Endothelial cell of umbilical vein (primary cell): ENCODE results near the gene ARGLU1. TPM values are rescaled to one million over a fixed set of nuclear protein-coding genes. Genes with fewer than 3 reads are reported as not detected.

Experiments
- BruUV-seq: library from RNA; stranded (reverse); fragments of 400-500 nt; replicated peaks from 2 replicates; lab custom pipeline; 2021; lab: Mats Ljungman, UMichigan
- CTCF ChIA-PET: fragments of 300-600, 350-600 bp; sonication (Branson Sonifier 250); formaldehyde crosslinking; loops from one replicate; lab custom pipeline; 2021; ENCODE audit warnings: antibody characterized with exemption, inconsistent platforms; lab: Charles Lee
- POLR2A ChIA-PET: fragments of 300-600, 350-600 bp; sonication (Branson Sonifier 250); formaldehyde crosslinking; loops from one replicate; lab custom pipeline; 2021; ENCODE audit warnings: antibody characterized with exemption, inconsistent platforms; lab: Charles Lee
- DNase-seq: peaks from one replicate; pipeline ENCODE4 v3.0.0-alpha.2; 2011; ENCODE audit warnings: low read depth, low spot score
- FAIRE-seq: peaks from 2 replicates; lab custom pipeline; 2011; peaks lifted over from hg19 to GRCh38; lab: Jason Lieb, UNC
- H2AFZ ChIP-seq: 2 replicates; pipeline ENCODE4 v1.6.0; 2012; ENCODE audit warnings: low read depth, low read length, control low read depth, inconsistent platforms
- H3K27ac ChIP-seq: 2 replicates; pipeline ENCODE4 v1.5.1; 2011; ENCODE audit warnings: low read depth, mild to moderate bottlenecking, control low read depth, low read length, moderate library complexity; ENCODE audit not compliant: insufficient read depth
- H3K27me3 ChIP-seq, 2 experiments: 2 replicates each; pipeline versions ENCODE4 v1.6.0 to v1.6.1; 2011; ENCODE audit warnings: low read length in 2 of 2, mixed read lengths in 1 of 2; ENCODE audit not compliant: control insufficient read depth in 2 of 2, insufficient read depth in 2 of 2
- H3K36me3 ChIP-seq, 2 experiments: 2 replicates in 1 of 2; 3 replicates in 1 of 2; pipeline ENCODE4 v1.5.1; 2011; ENCODE audit warnings: low read length in 2 of 2, mild to moderate bottlenecking in 1 of 2, moderate library complexity in 1 of 2; ENCODE audit not compliant: control insufficient read depth in 2 of 2, insufficient read depth in 2 of 2; ENCODE audit errors: extremely low read depth in 1 of 2
- H3K4me1 ChIP-seq: 3 replicates; pipeline ENCODE4 v1.5.1; 2011; ENCODE audit warnings: mild to moderate bottlenecking, low read length; ENCODE audit not compliant: control insufficient read depth, insufficient read depth; ENCODE audit errors: extremely low read depth
- H3K4me2 ChIP-seq: 2 replicates; pipeline ENCODE4 v1.6.1; 2011; ENCODE audit warnings: low read length, control low read depth, mixed read lengths; ENCODE audit not compliant: insufficient read depth
- H3K4me3 ChIP-seq, 3 experiments: fragments of 200-600 bp in 1 of 3; sonication (generic), shearing (Covaris generic) in 1 of 3; replicated peaks in 1 of 3; 2 replicates each; pipeline ENCODE4 v1.5.1; 2011 to 2016; ENCODE audit warnings: control low read depth in 3 of 3, low read length in 3 of 3, mild to moderate bottlenecking in 2 of 3, inconsistent platforms in 1 of 3, low read depth in 1 of 3, moderate library complexity in 1 of 3; ENCODE audit not compliant: insufficient read depth in 1 of 3
- H3K79me2 ChIP-seq: 2 replicates; pipeline ENCODE4 v1.6.0; 2012; ENCODE audit warnings: low read length, inconsistent platforms; ENCODE audit not compliant: control insufficient read depth, insufficient read depth
- H3K9ac ChIP-seq: replicated peaks from 2 replicates; pipeline ENCODE3; 2011; ENCODE audit warnings: low read length, control low read depth; ENCODE audit not compliant: insufficient read depth; ENCODE audit errors: extremely low read depth
- H3K9me1 ChIP-seq: replicated peaks from 3 replicates; pipeline ENCODE4 v1.6.0; 2011; ENCODE audit warnings: mild to moderate bottlenecking, low read length; ENCODE audit not compliant: control insufficient read depth, insufficient read depth; ENCODE audit errors: extremely low read depth
- H3K9me3 ChIP-seq: replicated peaks from 2 replicates; pipeline ENCODE4 v1.5.1; 2012; ENCODE audit warnings: low read length, inconsistent platforms; ENCODE audit not compliant: control insufficient read depth, insufficient read depth
- H4K20me1 ChIP-seq: replicated peaks from 2 replicates; pipeline ENCODE3; 2011; ENCODE audit warnings: mild to moderate bottlenecking, low read length; ENCODE audit not compliant: control insufficient read depth, insufficient read depth; ENCODE audit errors: extremely low read depth
- EZH2 ChIP-seq: IDR thresholded peaks from 2 replicates; pipeline ENCODE4 v1.6.1; 2012; ENCODE audit warnings: borderline replicate concordance, low read depth, mild to moderate bottlenecking, moderate library complexity, low read length, inconsistent platforms; ENCODE audit not compliant: severe bottlenecking
- FOS ChIP-seq: IDR thresholded peaks from 2 replicates; pipeline ENCODE4 v1.6.1; 2011; ENCODE audit warnings: mild to moderate bottlenecking, low read length, moderate library complexity, borderline replicate concordance; ENCODE audit not compliant: insufficient read depth
- GATA2 ChIP-seq: IDR thresholded peaks from 2 replicates; pipeline ENCODE4 v1.7.0; 2011; ENCODE audit warnings: low read depth, mild to moderate bottlenecking, moderate library complexity, mixed read lengths, low read length; ENCODE audit not compliant: insufficient read length, insufficient read depth
- JUN ChIP-seq: IDR thresholded peaks from 2 replicates; pipeline ENCODE4 v1.6.1; 2011; ENCODE audit warnings: borderline replicate concordance, low read depth; ENCODE audit not compliant: insufficient read length, insufficient read depth
- MYC ChIP-seq: IDR thresholded peaks from one replicate; pipeline ENCODE4 v1.6.1; 2011; ENCODE audit warnings: mild to moderate bottlenecking, low read depth, low read length
- POLR2A ChIP-seq: IDR thresholded peaks from 2 replicates; pipeline ENCODE4 v1.6.1; 2012; ENCODE audit warnings: low read depth, mild to moderate bottlenecking, control low read depth, low read length
- POLR2AphosphoS5 ChIP-seq: IDR thresholded peaks from 2 replicates; pipeline ENCODE4 v1.6.1; 2012; ENCODE audit warnings: low read depth, mild to moderate bottlenecking, control low read depth, low read length, moderate library complexity; ENCODE audit not compliant: insufficient read depth
- dilution Hi-C: fragments of 300-500 bp; cut with MboI; formaldehyde crosslinking; loops from one replicate; pipeline ENCODE4 v1.15.0; 2019; ENCODE audit warnings: low sequenced_read_pairs; ENCODE audit not compliant: extremely low pct_ligation_motif_present
- intact Hi-C: fragments of 100-400 bp; cut with micrococcal nuclease; formaldehyde crosslinking; loops from one replicate; pipeline ENCODE4 v1.10.0; 2022
- polyA plus RNA-seq, 4 experiments: library from polyadenylated mRNA; depleted of rRNA in 3 of 4; stranded (reverse) in 3 of 4; unstranded in 1 of 4; fragments of >200 nt; gene quantifications; 2 replicates each; pipeline versions ENCODE4 v1.2.1 to v1.2.3, GENCODE V29; 2011 to 2012; ENCODE audit warnings: missing spikeins in 1 of 4
- total RNA-seq: library from RNA; stranded (reverse); gene quantifications from 2 replicates; pipeline ENCODE4 v1.2.3, GENCODE V29; 2021
- TF ChIP-seq, protein P1 (sequence below), 2 donors: IDR thresholded peaks; 1 replicate in 1 of 2; 2 replicates in 1 of 2; pipeline ENCODE4 v1.5.1; 2011; ENCODE audit warnings: low read length in 2 of 2, mild to moderate bottlenecking in 2 of 2, moderate library complexity in 2 of 2, control low read depth in 1 of 2, inconsistent platforms in 1 of 2, low read depth in 1 of 2; ENCODE audit not compliant: insufficient read depth in 1 of 2; ENCODE audit errors: extremely low read depth in 1 of 2
- TF ChIP-seq, protein P2 (sequence below): IDR thresholded peaks from 2 replicates; pipeline ENCODE4 v1.6.1; 2011; ENCODE audit not compliant: insufficient read depth, insufficient read length

Gene ARGLU1
- total and polyA plus RNA-seq, 2 donors (not counting 3 experiments of a cell fraction or from before 2014, with no cell fraction given), result 44.4 to 111 TPM

DNA sequence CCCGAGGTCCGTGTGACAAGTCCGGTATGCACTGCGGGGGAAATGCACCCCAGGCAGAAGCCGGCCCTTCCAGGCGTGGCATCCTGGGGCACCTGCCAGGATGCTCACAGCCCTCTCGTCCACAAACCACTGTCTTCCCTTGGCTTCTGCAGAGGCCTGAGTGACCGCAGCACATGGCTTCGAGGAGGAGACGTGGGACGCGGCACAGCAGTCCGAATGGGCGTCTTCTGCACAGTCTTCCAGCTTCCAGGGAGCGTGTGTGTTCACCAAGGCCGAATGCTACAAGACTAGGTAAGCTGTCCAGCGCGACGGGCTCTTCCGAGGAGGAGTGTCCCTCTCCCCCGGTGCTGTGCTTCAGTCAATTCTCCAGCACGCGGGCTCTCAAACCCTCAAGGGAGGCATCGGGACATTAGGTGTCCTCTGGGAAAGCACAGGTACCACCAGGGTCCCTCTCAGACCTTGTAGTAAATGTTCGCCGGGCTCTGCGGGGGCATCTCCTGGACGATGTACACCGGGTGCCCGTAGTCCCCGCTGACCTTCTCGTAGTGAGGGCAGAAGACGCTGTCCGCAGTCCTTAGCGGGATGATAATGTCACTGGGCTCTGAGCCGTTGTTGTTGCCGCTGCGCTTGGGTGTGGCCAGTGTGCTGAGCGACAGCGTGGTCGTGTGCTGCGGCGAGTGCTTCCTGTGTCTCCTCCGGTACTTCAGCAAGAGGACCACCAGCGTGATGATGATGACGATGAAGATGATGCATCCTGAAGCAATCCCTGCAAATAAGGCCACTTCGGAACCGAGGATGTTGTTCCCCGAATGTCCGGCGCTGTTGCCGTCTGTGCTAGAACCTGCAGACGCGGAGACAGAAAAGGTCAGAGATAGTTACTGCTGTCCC is 75.1 kb downstream of the ARGLU1 start:
- intact Hi-C loops, result loop anchor here (10.0 kb wide), 2 partner anchors 378 to 408 kb away; no protein-coding TSS in a partner anchor
- ChIA-PET POLR2A (no interaction called here), CTCF (no interaction called here)
- BruUV-seq, result no TSS peak
- Histone ChIP-seq H3K79me2 (no peaks in the 10 kb centered on the region), H3K9me3 (no peaks in the 10 kb centered on the region), H3K9ac (no peak overlapping the region), H4K20me1 (no peaks in the 10 kb centered on the region), H3K4me3 (no peak overlapping the region), H3K9me1 (no peaks in the 10 kb centered on the region), H3K4me2 (no peak overlapping the region), H2AFZ (no peak overlapping the region), H3K4me1 (peaks cover 32% of the 10 kb centered on the region), H3K27me3 (no peaks in the 10 kb centered on the region), H3K36me3 (peaks cover 22 to 27% of the 10 kb centered on the region in 2 experiments), H3K27ac (no peak overlapping the region)
- TF ChIP-seq FOS, result no peak
- no peak for TF ChIP-seq EZH2
- TF ChIP-seq MYC, result no peak
- TF ChIP-seq GATA2, result no peak
- TF ChIP-seq, protein P1, sequence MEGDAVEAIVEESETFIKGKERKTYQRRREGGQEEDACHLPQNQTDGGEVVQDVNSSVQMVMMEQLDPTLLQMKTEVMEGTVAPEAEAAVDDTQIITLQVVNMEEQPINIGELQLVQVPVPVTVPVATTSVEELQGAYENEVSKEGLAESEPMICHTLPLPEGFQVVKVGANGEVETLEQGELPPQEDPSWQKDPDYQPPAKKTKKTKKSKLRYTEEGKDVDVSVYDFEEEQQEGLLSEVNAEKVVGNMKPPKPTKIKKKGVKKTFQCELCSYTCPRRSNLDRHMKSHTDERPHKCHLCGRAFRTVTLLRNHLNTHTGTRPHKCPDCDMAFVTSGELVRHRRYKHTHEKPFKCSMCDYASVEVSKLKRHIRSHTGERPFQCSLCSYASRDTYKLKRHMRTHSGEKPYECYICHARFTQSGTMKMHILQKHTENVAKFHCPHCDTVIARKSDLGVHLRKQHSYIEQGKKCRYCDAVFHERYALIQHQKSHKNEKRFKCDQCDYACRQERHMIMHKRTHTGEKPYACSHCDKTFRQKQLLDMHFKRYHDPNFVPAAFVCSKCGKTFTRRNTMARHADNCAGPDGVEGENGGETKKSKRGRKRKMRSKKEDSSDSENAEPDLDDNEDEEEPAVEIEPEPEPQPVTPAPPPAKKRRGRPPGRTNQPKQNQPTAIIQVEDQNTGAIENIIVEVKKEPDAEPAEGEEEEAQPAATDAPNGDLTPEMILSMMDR (IDR thresholded peaks at IDR 0.05; ENCODE audit: extremely low read depth in 1 of 2, insufficient read depth in 1 of 2, low read depth in 1 of 2, low read length in 2 of 2), result no peak
- no peak for TF ChIP-seq JUN
- TF ChIP-seq, protein P2, sequence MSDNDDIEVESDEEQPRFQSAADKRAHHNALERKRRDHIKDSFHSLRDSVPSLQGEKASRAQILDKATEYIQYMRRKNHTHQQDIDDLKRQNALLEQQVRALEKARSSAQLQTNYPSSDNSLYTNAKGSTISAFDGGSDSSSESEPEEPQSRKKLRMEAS, result no peak
- TF ChIP-seq POLR2AphosphoS5, result no peak
- TF ChIP-seq POLR2A, result no peak
- FAIRE-seq, result no peak
- no peak for DNase-seq
- dilution Hi-C loops, result no loop called here
